GM21529 (cell line): Measurements from ENCODE around the gene TTC39A.

ENCODE experiments used
- ATAC-seq: cut with Tn5 transposase; IDR thresholded peaks from one replicate; pipeline ENCODE4 v1.9.1; 2021; ENCODE audit not compliant: unreplicated experiment

TTC39A gene

DNA sequence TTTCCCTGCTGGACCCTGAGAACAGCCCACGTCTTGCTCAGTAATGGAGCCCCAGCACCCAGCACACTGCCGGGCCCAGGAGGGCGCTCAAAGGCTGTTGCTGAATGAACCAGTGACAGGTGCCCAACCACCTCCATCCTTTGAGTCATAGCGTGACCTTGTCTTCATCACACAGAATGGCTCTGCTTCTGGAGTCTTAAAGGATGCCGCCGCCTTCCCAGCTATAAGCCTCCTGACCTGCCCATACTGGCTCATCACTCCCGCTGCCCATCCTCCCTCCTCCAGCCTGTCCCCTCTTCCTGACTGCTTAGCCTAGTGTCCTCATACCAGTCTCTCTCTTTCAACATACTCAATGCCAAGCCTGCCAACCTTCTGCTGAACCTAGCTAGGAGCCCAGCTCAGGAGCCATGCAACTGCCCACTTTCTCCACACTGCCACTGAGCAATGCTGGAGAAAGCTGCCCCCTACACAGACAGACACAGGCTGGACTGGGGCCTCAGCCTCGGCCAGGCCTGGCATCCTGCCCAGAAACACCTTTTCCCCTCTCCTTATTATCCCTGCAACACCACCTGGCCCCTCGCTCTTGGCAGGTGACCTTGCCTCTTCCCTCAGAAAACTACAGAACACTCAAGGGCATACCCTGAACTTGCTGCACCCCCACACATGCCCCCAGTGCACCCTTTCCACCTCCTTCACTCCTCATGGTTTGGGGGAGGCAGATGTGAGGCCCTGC, 14.1 kb downstream of the TTC39A start:
- no peak for ATAC-seq

DNA sequence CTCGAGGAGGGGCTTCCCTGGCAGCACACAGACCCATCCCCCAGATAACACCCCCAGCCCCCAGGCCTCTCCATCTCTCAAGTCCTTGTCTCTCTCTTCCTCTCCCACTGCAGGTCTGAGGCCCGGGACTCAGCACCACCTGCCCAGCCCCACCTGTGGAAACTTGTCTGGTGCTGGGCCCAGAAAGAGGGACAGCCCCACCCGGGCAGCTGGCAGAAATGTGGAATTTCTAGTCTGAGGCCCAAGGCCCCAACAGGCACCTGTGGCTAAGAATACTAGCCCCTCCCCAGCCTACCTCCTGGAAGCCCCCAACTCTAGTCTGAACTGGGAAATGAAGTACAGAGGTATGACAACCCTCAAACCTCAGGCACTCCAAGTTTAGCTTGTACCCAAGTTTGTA, 15.4 kb downstream of the TTC39A start:
- no peak for ATAC-seq

DNA sequence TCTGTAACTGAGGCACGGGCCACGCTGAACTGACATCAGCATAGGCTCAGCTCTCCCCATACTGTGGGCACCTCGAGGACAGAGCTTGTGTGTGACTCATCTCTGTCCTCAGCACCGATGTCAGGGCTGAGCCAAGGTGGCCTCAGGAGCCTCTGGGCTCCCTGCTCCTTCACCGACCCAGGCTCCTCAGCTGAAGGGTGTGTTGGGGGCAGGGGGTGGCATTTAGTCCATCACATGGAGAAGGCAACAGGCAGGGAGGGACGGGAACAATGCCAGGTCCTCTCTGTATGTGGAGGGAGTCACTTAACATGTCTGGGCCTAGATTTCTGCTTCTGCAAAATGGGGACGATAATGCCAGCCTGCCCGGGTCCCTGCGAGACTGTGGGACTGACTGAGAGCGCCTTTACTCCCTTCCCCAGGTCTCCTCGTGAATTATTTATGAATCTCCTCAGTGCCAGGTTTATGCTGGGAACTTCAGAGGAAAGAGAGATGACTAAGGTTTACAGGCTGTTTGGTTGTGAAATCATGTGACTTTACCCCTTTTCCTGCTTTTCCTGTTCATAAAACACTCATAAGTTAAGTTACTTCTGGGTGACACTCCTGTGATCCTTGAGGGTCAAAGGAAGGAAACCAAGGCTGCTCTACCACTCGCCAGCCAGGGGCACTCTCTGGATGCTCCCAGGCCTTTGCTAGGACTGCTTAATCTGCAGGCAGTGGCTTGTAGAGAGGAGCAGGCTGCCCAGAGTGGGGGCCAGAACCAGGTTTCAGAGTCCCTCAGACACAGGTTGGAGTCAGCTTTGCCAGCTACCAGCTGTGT, 16.2 kb downstream of the TTC39A start:
- ATAC-seq, result no peak

DNA sequence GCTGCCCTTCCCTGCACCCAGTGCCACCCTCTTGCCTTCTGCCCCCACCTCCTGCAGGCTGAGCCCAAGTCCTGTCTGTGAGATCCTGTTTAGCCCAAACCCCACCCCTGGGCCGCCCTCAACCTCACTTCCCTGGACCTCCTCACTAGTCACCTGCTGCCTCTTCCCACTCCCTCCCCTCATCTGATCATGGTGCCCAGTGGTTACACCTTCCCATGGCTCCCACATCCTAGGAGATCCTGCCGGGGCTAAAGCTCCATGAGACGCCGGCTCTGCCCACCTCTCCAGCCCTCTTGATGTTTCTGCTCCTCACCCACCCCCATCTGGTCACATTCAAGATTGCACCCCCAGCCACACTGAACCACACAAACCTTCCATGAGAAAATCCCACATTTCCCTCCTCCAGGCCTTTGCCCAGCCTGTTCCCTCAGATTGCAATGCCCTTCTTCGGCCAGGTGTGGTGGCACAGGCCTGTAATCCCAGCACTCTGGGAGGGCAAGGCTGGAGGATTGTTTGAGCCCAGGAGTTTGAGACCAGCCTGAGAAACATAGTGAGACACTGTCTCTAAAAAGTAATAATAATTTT, 17.0 kb downstream of the TTC39A start:
- ATAC-seq, result no peak

DNA sequence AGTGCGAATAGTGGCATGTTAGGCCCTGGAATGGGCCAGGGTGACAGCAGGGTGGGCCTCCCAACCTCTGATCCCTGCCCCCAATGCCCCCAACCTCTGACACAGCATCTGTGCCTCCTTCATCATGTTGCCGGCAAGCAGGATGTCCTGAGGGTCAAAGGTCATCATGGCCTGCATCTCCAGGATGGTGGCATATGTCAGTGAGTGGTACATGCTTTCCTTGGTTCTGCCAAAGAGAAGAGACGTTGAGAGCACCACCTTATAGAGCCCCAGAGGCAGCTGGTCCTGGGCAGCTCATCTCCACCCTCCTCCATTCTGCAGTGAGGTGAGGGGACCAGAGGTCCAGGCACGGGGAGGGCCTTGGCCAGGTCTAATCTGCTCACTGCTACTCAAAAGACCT, 17.6 kb downstream of the TTC39A start:
- no peak for ATAC-seq

DNA sequence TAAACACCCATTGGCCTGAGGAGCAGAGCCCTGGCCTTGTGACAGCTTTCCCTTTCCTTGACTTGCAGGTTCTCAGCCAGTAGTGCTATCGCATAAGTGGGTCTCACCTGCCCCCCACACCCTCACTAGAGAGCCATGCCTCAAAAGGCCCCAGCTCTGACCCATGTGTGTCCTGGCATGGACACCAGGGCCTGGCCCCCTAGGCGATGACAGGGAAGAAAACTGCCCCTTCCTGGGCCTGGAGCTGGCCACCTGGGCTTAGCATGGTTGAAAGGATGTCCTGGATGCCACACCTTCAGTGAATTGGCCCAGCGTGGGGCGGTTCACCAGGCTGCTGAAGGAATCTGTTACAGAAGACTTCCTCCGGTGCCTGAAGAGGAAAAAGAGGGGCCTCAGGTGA, 18.5 kb downstream of the TTC39A start:
- no peak for ATAC-seq

DNA sequence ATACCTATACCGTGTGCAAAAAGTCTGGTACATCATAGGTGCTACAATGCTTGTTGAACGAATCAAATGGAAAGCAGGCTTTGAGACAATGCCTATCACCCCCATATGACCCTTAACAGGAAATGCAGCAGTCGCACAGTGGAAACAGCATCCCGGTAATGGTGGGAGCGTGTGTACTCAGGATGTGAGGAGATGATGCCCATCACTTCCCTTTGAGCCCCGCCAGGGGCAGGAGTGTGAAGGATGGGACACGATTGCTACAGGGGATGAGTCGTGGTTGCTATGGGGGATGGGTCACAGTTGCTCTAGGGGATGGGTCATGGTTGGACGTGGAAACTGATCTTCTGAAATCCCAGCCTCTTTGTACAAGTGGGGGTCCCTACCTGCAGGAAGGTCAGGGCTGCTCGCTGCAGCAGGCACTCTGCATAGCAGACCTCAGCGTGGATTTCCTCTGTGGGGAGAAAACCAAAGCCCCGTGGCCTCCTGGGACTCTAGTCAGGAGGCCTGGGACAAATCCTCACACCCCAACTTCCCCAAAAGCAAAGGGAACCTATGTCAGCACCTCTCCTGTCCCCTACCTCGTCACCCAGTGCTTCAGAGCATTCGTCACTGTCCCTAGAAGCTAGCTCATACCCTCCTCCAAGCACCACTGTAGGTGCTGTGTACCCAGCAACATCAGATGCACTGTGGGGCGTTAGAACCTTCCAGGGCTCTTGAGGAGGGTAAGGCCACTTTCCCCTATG, 19.3 kb downstream of the TTC39A start:
- ATAC-seq, result no peak

DNA sequence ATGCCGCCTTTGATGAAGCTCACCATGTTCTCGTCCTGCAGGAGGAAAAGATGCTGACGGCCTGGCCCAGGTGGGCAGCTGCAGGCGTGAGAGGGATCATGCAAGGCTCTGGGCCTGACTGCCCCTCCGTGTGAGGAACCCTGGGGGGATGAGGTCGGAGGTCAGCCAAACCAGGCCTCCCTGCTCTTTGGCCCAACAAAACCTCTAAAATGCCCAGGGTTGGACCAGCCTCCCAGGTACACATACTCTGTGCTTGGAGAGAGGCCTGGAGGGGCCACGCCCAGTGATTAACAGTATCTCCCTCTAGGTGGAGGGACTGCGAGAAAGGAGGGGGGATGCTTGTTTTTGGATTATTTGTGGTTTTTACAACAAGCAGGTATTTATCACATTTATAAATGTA, 21.1 kb downstream of the TTC39A start:
- ATAC-seq, result no peak

DNA sequence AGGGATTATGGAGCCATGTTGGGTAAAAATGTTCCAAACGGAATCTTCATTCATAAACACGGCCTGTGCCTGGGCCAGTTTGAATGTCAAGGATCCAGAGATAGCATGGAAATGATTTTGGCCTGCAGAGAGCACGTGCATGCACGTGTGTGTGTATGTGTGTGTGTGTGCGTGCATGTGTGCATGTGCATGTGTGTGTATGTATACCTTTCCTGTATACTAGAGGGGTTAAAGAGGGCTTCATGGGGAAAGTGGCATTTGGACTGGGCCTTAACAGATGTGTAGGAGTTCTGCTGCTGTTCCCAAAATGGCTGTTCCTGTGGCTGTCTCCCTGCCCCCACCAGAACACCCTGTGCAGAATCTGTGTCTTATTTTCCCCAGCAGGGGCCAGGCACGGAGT, 21.7 kb downstream of the TTC39A start:
- no peak for ATAC-seq

DNA sequence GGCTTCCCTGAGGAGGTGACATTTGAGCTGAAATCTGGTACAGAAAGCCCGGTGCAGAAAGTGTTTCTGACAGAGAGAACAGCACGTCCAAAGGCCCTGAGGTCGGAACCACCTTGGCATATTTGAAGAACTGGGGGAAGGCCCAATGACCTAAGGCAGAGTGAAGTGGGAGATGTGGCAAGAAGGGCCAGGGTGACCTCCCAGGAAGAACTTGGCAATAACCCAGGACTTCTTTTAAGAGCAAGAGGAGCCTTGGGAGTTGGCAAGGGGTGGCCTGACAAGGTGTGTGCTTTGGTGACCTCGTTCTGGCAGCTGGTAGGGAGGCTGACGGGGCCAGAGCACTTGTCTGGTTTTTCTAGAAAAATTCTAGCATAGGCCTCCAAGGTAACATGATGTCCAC, 23.4 kb downstream of the TTC39A start:
- ATAC-seq, result no peak

DNA sequence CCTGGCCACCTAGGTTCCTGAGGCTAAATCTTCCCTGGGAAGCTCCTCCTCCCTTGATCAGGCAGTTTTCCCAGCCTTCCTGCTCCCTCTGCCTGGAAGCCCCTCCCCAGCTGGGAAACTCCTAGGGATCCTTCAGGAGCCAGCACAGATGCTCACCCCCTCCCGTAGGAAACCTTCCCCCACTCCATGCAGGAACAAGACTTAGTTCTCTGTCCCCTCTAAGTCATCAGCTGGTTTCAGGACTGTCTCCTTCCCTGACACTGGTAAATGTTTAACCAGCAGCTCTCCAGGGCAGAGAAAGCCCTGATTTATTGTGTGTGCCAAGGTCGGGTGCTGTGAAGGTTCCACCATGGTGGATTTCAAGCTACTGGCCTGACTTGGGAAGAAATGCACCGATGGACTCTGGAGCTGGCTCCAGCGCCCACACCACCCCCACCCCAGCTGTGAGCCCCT, 25.0 kb downstream of the TTC39A start:
- no peak for ATAC-seq

DNA sequence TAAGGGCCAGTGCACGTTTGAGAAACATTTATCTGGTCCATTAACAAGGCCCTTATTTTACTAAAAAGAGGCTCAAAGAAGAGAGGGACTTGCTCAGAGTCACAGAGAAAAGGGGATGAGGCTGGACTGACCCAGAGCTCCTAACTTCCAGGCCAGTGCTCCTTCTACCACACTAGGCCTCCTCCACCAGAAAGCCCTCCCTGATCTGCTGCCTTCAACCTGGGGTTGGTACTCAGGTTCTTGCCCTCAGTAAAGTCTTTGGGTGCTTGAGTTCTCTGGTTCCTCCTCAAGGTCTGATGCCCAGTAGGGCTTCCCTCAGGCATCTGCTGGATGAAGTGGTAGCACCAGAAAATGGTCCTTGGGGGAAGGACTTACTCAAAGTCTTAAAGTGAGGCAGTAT, 26.0 kb downstream of the TTC39A start:
- no peak for ATAC-seq

DNA sequence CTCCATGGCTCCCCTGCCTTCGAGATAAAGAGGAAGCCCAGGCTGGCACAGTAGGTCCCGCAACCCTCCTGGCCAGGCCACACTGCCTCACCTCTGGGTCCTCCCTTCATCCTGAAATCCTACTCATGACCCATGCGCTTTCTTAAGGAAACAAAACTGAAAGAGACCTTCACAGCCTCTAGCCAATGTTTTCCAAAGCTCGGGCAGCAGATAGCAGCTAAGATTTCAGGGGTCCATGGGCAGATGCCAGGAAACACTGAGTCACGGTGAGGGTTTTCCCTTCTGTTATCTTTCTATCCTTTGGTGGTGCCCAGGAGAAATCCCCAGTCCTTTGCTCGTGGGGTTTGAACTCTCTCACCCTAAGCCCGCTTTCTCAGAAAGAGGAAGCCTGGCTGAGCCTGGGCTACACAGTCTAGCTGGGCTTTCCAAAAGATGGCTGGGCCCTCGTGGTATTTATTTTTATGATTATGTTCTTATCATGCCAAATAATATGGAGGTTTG, 26.6 kb downstream of the TTC39A start:
- ATAC-seq, result no peak

DNA sequence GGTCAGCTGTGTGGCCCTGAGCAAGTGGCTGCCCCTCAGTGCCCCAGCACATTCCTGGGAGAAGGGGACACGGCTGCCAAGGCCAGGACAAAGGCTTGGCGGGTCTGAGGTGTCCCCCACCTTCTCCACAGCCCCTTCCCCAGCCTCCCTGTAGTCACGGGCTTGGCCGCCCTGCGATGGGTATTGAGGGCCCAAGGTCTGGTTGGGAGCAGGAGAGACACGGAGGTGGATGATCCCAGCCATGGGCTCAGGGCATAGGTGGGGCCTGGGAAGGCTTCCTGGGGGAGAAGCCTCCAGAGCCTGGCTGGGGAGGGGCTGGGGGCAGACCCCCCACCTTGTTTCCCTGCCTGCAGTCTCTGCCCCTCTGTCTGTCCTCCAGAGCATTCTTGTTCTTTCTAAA, 27.0 kb downstream of the TTC39A start:
- ATAC-seq, result no peak

DNA sequence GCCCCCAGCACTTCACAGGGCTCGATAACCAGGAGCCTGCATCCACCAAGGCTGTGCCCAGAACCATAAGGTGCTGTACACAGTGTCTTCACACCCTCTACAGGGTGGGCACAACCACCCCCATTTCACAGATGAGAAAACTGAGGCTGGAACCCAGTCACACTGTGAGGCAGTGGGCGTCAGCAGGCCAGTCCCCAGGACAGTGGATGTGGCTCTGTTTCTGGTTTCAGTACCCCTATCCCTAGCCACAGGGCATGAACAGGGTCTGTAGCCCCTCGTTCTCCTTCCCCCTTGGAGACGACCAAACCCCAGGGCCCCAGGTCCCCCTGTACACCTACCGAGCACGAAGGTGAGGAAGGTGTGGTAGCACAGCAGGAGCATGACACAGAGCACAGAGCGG, 27.6 kb downstream of the TTC39A start:
- no peak for ATAC-seq

DNA sequence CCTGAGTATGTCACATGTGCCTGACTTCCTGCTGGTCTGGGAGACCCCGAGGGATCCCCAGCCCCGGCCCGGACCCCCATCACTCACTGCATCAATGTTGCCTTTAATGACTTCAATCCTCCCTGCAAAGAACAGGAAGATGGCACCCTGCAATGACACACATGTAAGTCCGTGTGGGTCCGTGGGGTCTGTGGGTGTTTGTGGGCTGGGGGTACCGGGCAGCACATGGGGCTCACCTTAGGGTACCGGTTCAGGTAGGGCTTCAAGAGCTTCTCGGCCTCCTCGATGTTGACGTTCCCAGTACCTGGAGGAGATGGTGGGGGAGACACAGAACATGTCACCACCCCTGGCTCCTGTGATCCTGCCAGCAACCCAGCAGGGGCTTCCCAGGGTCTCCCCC, 28.1 kb downstream of the TTC39A start:
- ATAC-seq, result no peak

DNA sequence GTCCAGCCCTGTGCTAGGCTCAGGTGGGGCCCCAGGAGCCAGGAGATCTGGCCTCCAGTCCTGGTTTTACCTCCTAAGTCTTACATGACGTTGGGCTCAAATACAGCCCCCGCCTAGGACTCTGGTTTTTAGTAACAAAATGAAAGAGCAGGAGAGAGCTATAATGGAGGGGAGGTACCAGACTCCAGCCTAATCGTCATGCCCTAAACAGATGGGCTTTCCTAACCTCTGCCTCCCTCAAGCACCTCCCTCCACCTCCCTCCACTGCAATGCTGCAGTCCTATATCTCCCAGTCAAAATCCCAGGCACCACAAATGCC, 28.6 kb downstream of the TTC39A start:
- no peak for ATAC-seq

DNA sequence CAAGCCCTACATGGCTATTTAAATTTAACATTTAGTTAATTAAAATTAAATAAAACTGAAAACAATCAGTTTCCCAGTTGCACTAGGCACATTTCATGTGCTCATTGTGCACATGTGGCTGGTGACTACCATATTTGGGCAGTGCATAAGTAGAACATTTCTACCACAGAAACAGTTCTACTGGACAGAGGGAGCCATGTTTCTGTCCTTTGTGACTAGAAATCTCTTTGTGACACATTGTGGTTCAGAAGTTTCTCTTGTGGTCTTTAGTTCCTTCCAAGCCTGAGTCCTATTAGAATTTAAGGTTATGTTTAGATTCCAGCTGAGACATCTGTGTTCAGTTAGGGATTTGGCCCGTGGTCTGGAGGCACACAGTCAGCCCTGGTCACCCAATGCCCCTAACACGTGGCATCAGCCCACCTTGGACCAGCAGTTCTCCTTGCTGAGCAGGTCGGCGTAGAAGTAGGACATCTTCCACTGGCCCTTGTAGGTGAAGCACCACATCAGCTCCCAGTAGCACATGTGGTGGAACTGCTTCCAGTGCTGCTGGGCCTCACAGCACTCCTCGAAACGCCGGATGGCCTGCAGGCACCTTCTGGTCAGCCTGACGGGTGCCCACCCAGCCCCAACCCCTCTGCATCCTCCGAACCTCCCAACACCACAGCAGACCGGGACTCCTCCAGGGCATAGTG, 29.1 kb downstream of the TTC39A start:
- ATAC-seq, result no peak

DNA sequence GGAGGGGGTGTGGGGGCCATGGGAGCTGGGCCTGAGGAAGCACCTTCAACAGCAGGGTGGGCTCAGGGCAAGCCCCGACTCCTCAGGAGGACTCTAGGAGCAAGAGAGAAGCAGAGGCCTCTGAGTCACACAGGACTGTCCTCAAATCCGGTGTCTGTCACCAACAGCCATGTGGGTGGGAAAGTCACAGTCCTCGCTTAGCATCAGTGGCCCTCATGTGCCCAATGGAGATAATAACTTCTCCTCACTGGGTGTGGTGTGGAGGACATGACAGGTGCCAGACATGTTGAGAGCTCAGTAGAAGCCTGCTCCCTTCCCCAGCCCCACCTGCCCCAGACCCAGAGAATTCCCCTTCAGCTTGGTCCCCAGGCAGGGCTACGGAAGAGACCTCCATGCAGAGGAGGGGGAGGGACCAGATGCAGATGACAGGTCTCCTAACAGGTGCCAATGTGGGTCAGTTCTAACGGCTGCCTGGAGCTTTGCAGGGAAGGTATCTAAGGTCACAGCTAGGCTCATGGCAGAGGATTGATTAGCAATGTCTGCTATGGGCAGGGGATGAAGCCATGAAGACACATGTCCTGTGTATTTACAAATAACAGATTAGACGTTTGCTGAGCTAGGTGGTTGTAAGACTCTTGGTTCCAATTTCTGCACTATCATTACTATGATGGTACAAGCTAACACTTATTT, 30.2 kb downstream of the TTC39A start:
- no peak for ATAC-seq

DNA sequence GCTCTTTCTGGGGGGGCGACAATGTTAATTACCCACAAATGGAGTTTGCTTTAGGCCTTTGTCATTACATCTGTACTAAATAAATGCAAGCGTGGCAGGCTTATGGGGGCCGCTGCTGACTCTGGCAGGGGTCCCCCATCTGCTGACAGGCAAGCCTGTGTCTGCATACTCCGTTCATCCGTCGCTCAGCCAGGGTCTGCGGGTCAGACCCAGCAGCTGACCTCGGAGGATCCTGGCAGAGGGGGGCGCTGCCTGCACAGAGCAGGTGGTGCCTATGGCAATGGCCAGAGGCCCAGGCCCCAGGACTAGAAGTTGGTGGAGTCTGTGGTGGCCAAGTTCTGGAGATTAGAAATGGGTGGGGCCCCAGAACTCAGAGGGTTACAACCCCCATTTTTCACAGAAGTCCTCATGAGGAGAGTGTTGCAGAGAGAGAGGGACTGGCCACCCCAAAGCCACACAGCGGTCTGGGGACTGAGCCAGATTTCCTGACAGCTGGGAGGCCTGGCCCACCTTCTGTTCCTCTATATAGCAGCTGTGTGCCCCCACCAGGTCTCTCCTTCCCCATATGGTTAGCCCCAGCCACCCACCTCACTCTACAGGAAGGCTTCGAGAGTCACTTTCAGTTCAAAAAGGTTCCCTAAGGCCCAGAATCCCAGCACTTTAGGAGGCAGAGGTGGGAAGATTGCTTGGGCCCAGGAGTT, 31.0 kb downstream of the TTC39A start:
- no peak for ATAC-seq
